Natural killer cell (primary cell): ENCODE data around the gene HDAC8. TPM values are rescaled to one million over a fixed set of nuclear protein-coding genes. Genes with fewer than 3 reads are reported as not detected.
"Not testable (repeated sequence)": the region's sequence is repeated elsewhere in the genome, so short reads cannot be mapped to it uniquely, and the experiment has no call there.

Experiments
- ATAC-seq, 3 donors: fragments of 150-1000 bp in 2 of 3; fragments of 200-7000 bp in 1 of 3; cut with Tn5 transposase; 1 replicate in 1 of 3; 2 replicates in 2 of 3; pipeline ENCODE4 v1.10.0; 2021; ENCODE audit warnings: mild to moderate bottlenecking in 2 of 3, moderate library complexity in 2 of 3
- DNase-seq, 2 donors: peaks; one replicate each; pipeline versions ENCODE4 v3.0.0 to v3.0.0-alpha.2; 2013 to 2021; ENCODE audit warnings: mixed read lengths in 1 of 2
- H3K27ac ChIP-seq: one replicate; pipeline ENCODE4 v1.5.1; 2013; ENCODE audit warnings: mild to moderate bottlenecking, low read length
- H3K27me3 ChIP-seq: one replicate; pipeline ENCODE4 v1.6.1; 2013; ENCODE audit warnings: low read length; ENCODE audit not compliant: control insufficient read depth, insufficient read depth
- H3K36me3 ChIP-seq: one replicate; pipeline ENCODE4 v1.6.1; 2013; ENCODE audit warnings: low read length; ENCODE audit not compliant: control insufficient read depth, insufficient read depth
- H3K4me1 ChIP-seq: one replicate; pipeline ENCODE4 v1.6.1; 2013; ENCODE audit warnings: low read length; ENCODE audit not compliant: control insufficient read depth, insufficient read depth
- H3K4me3 ChIP-seq: one replicate; pipeline ENCODE4 v1.5.1; 2013; ENCODE audit warnings: low read length
- H3K9me3 ChIP-seq: one replicate; pipeline ENCODE4 v1.6.1; 2013; ENCODE audit warnings: low read length; ENCODE audit not compliant: control insufficient read depth, insufficient read depth
- H3K27ac Mint-ChIP-seq, 2 donors: one replicate each; pipeline ENCODE4 v1.8.0; 2022; ENCODE audit warnings: mild to moderate bottlenecking in 2 of 2, mixed read lengths in 2 of 2, moderate library complexity in 1 of 2
- H3K27me3 Mint-ChIP-seq, 2 donors: one replicate each; pipeline ENCODE4 v1.8.0; 2022; ENCODE audit warnings: low read depth in 2 of 2, mixed read lengths in 2 of 2
- H3K36me3 Mint-ChIP-seq: one replicate; pipeline ENCODE4 v1.8.0; 2022; ENCODE audit warnings: mixed read lengths
- H3K4me1 Mint-ChIP-seq, 2 donors: one replicate each; pipeline ENCODE4 v1.8.0; 2022; ENCODE audit warnings: mixed read lengths in 2 of 2
- H3K4me3 Mint-ChIP-seq: one replicate; pipeline ENCODE4 v1.8.0; 2022; ENCODE audit warnings: mild to moderate bottlenecking, moderate library complexity, mixed read lengths
- H3K9me3 Mint-ChIP-seq, 2 donors: one replicate each; pipeline ENCODE4 v1.8.0; 2022; ENCODE audit warnings: mixed read lengths in 2 of 2
- CTCF ChIP-seq: fragments of 200-600 bp; IDR thresholded peaks from one replicate; pipeline ENCODE4 v1.8.0; 2022; ENCODE audit warnings: antibody characterized with exemption
- WGBS: methylation state at CpG from one replicate; pipeline ENCODE4 v1.1.7; 2013; ENCODE audit warnings: missing lambda C conversion rate; ENCODE audit not compliant: insufficient coverage; 5-methylcytosine and 5-hydroxymethylcytosine counted together
- intact Hi-C: fragments of 100-400 bp; cut with micrococcal nuclease; formaldehyde crosslinking; loops from one replicate; pipeline ENCODE4 v1.14.2; 2022
- total RNA-seq, 4 donors: library from RNA; stranded (reverse); fragments of 120-200 nt in 1 of 4; gene quantifications; one replicate each; pipeline versions ENCODE4 v1.2.3 to v1.2.4, GENCODE V29; 2013 to 2022

HDAC8 gene
- total RNA-seq, 3 donors from 2014 or later (not counting 1 experiment from before 2014, with no cell fraction given): 24.3 to 30.4 (median 26.6) TPM

GRCh38 chrX:72460715-72461114, 111.9 kb downstream of the HDAC8 start:
- Histone ChIP-seq H3K27me3 (no peaks in the 10 kb centered on the region), H3K4me3 (no peak overlapping the region), H3K36me3 (peaks cover 5% of the 10 kb centered on the region), H3K4me1 (no peaks in the 10 kb centered on the region), H3K9me3 (no peaks in the 10 kb centered on the region), H3K27ac (no peak overlapping the region)
- H3K36me3 Mint-ChIP-seq: no peaks in the 10 kb centered on the region
- H3K9me3 Mint-ChIP-seq: no peaks in the 10 kb centered on the region
- no CpG with 5 or more reads among the region's 1 CpG for WGBS
- intact Hi-C loops: no loop called here
- H3K27me3 Mint-ChIP-seq: no peaks in the 10 kb centered on the region
- no peak overlapping the region for H3K27ac Mint-ChIP-seq
- DNase-seq: no peak
- H3K4me3 Mint-ChIP-seq: no peak overlapping the region
- TF ChIP-seq CTCF: no peak
- no peaks in the 10 kb centered on the region for H3K4me1 Mint-ChIP-seq
- no peak for ATAC-seq

GRCh38 chrX:72449034-72449433, 123.6 kb downstream of the HDAC8 start:
- H3K4me1 Mint-ChIP-seq, H3K9me3 ChIP-seq, H3K4me1 ChIP-seq, H3K27ac ChIP-seq, H3K36me3 Mint-ChIP-seq, ATAC-seq, H3K4me3 Mint-ChIP-seq, H3K27me3 Mint-ChIP-seq, DNase-seq, H3K36me3 ChIP-seq, intact Hi-C loops, H3K9me3 Mint-ChIP-seq, H3K27ac Mint-ChIP-seq, H3K27me3 ChIP-seq, H3K4me3 ChIP-seq: not testable (repeated sequence)
- no CpG with 5 or more reads among the region's 1 CpG for WGBS

- H3K4me1 Mint-ChIP-seq, H3K27me3 Mint-ChIP-seq, DNase-seq, ATAC-seq, H3K36me3 ChIP-seq, H3K4me1 ChIP-seq, H3K4me3 ChIP-seq, H3K4me3 Mint-ChIP-seq, H3K9me3 ChIP-seq, intact Hi-C loops, H3K27ac Mint-ChIP-seq, H3K27ac ChIP-seq, H3K27me3 ChIP-seq: not testable (repeated sequence)
- 100% methylated on average over 7 of the region's 16 CpGs for WGBS
- Mint-ChIP-seq H3K9me3 (peaks cover 4 to 19% of the 10 kb centered on the region in 2 donors), H3K36me3 (peaks cover 20% of the 10 kb centered on the region)
Observed at GRCh38 chrX:72440764-72441163, 131.9 kb downstream of the HDAC8 start.

- intact Hi-C loops: no loop called here
- no peaks in the 10 kb centered on the region for H3K9me3 ChIP-seq
- no peaks in the 10 kb centered on the region for H3K36me3 ChIP-seq
- Mint-ChIP-seq H3K27ac (no peak overlapping the region), H3K4me1 (peaks cover 0 to 10% of the 10 kb centered on the region in 2 donors), H3K27me3 (no peaks in the 10 kb centered on the region), H3K36me3 (peaks cover 28% of the 10 kb centered on the region), H3K9me3 (peaks cover 4 to 21% of the 10 kb centered on the region in 2 donors), H3K4me3 (no peak overlapping the region)
- no peak for DNase-seq
- no peaks in the 10 kb centered on the region for H3K27me3 ChIP-seq
- H3K4me3 ChIP-seq: no peak overlapping the region
- H3K4me1 ChIP-seq: no peaks in the 10 kb centered on the region
- ATAC-seq: no peak
- TF ChIP-seq CTCF: no peak
- H3K27ac ChIP-seq: no peak overlapping the region
Observed at GRCh38 chrX:72436010-72436409, 136.6 kb downstream of the HDAC8 start.
